Measurements from ENCODE around the gene RIBC1. TPM values are rescaled to one million over a fixed set of nuclear protein-coding genes. Genes with fewer than 3 reads are reported as not detected.

Gene RIBC1
- total and polyA plus RNA-seq, 9 of the 15 experiments (the other 6 are each of a cell fraction or from before 2014, with no cell fraction given), result 0.07 to 0.51 (median 0.44) TPM

GRCh38 chrX:53374222-53374820 lies 48.4 kb upstream of the RIBC1 start (continued):
- TF ChIP-seq TOE1 (IDR thresholded peaks at IDR 0.05; ENCODE audit: borderline replicate concordance) (peak; percentile 63; the same call in 1 of the 2 replicates), TOE1 (CRISPR knock-in tag; IDR thresholded peaks at IDR 0.05; ENCODE audit: borderline replicate concordance, low read depth) (no peak)

- in situ Hi-C loops (cut with MboI) (no loop called here), intact Hi-C loops (cut with micrococcal nuclease) (loop anchor here (5.0 kb wide), 2 partner anchors 43 to 58 kb away; no protein-coding TSS in a partner anchor)
- Histone ChIP-seq H3K4me3 (peak overlapping the region; percentile 12; the same call in 1 of the 2 replicates), H3K79me2 (ENCODE audit: control insufficient read depth, insufficient read depth, low read length) (no peaks in the 10 kb centered on the region), H4K20me1 (replicated peaks; ENCODE audit: control insufficient read depth, insufficient read depth, low read length) (no peaks in the 10 kb centered on the region), H3K4me1 (replicated peaks in 1 of 2; ENCODE audit: control insufficient read depth in 2 of 2, insufficient read depth in 2 of 2, low read length in 2 of 2) (peaks cover 10 to 30% of the 10 kb centered on the region in 2 experiments), H3K27me3 (ENCODE audit: control insufficient read depth in 2 of 2, insufficient read depth in 2 of 2, low read length in 2 of 2) (no peaks in the 10 kb centered on the region), H3K9me1 (ENCODE audit: control insufficient read depth, insufficient read depth, low read length) (no peaks in the 10 kb centered on the region), H2AFZ (ENCODE audit: low read depth, low read length) (peak overlapping the region; percentile 90), H3K27ac (ENCODE audit: extremely low read depth, low read depth, low read length) (peak overlapping the region; percentile 99), H3K36me3 (ENCODE audit: control insufficient read depth, insufficient read depth, low read length) (peaks cover 36% of the 10 kb centered on the region), H3K9ac (ENCODE audit: insufficient read depth in 1 of 2, low read depth in 2 of 2, low read length in 2 of 2) (peak overlapping the region; percentile 73 to 77), H3K4me2 (ENCODE audit: insufficient read depth, low read length) (peak overlapping the region; percentile 78), H3K9me3 (replicated peaks; ENCODE audit: control insufficient read depth, insufficient read depth, low read depth, low read length) (no peaks in the 10 kb centered on the region)
- ChIA-PET CTCF (ENCODE audit: low intra/inter-chr PET ratio) (no interaction called here), POLR2A (interaction anchor here (0.7 to 1.3 kb wide), 6 partner anchors 10 to 56 kb away, joined by 3 to 7 read pairs (median 6); partner anchors contain the start of genes RIBC1 and SMC1A)
- FAIRE-seq (no peak), ATAC-seq (peak; percentile 55), DNase-seq (ENCODE audit: extremely low read depth in 1 of 4, low spot score in 3 of 4) (peak; percentile 23 to 42 (median 26))
- no TSS peak for BruUV-seq (replicated peaks)
- no peak for TF ChIP-seq ZNF384 (IDR thresholded peaks at IDR 0.05; ENCODE audit: low read depth, low read length)
- no peak for TF ChIP-seq ZNF431 (CRISPR knock-in tag; IDR thresholded peaks at IDR 0.05)
- no peak for TF ChIP-seq ZBTB9 (CRISPR knock-in tag; IDR thresholded peaks at IDR 0.05)
- 0 out of 2 replicates have a peak, but pooled peaks have one; percentile 41 for TF ChIP-seq ZNF197 (CRISPR knock-in tag; IDR thresholded peaks at IDR 0.05; ENCODE audit: low read depth)
- TF ChIP-seq ESRRA (IDR thresholded peaks at IDR 0.05; ENCODE audit: borderline replicate concordance, low read depth), result peak; percentile 89
- no peak for TF ChIP-seq YBX1 (IDR thresholded peaks at IDR 0.05)
- TF ChIP-seq SIN3A (IDR thresholded peaks at IDR 0.05; ENCODE audit: borderline replicate concordance in 2 of 2, control insufficient read depth in 1 of 2, low read depth in 2 of 2, low read length in 2 of 2), result no peak
- TF ChIP-seq USF2 (CRISPR knock-in tag; IDR thresholded peaks at IDR 0.05), result peak; percentile 50
- no peak for TF ChIP-seq ATF3 (IDR thresholded peaks at IDR 0.05)
- 0 out of 2 replicates have a peak, but pooled peaks have one; percentile 12 for TF ChIP-seq ATF3 (CRISPR knock-in tag; conservative IDR thresholded peaks at IDR 0.05)
- TF ChIP-seq BRD9 (IDR thresholded peaks at IDR 0.05; ENCODE audit: low read depth, partially characterized antibody), result no peak
- 0 out of 2 replicates have a peak, but pooled peaks have one; percentile 4 for TF ChIP-seq CC2D1A (IDR thresholded peaks at IDR 0.05)
- no peak for TF ChIP-seq SREBF1 (IDR thresholded peaks at IDR 0.05; ENCODE audit: borderline replicate concordance, low read depth, low read length)
- no peak for TF ChIP-seq ZNF398 (CRISPR knock-in tag; IDR thresholded peaks at IDR 0.05)
These were observed 47.8 kb upstream of the RIBC1 start for GRCh38 chrX:53374923-53375322.
